Smooth muscle cell (in vitro differentiated cells): ENCODE data around the gene KIF18B. TPM values are rescaled to one million over a fixed set of nuclear protein-coding genes. Genes with fewer than 3 reads are reported as not detected.
A peak's percentile ranks its signal among the peaks of the same experiment; 100 is the strongest.

Source experiments
- DNase-seq: peaks from one replicate; lab custom pipeline; 2025; ENCODE audit not compliant: unreplicated experiment; lab: John Stamatoyannopoulos, UW
- H2AFZ ChIP-seq: fragments of 200-600 bp; sonication (generic); 2 replicates; pipeline ENCODE4 v1.6.0; 2016; ENCODE audit warnings: antibody characterized with exemption, low read depth, mild to moderate bottlenecking
- H3F3A ChIP-seq: fragments of 200-600 bp; sonication (generic); 2 replicates; pipeline ENCODE4 v1.6.0; 2017; ENCODE audit warnings: antibody characterized with exemption, low read depth
- H3K27ac ChIP-seq: fragments of 200-600 bp; sonication (generic); 2 replicates; pipeline ENCODE4 v1.5.1; 2016; ENCODE audit warnings: low read depth, mild to moderate bottlenecking
- H3K27me3 ChIP-seq: fragments of 200-600 bp; sonication (generic); 2 replicates; pipeline ENCODE4 v1.6.1; 2016; ENCODE audit warnings: low read depth, mild to moderate bottlenecking
- H3K36me3 ChIP-seq: fragments of 200-600 bp; sonication (generic); 2 replicates; pipeline ENCODE4 v1.5.1; 2016; ENCODE audit warnings: low read depth
- H3K4me1 ChIP-seq: fragments of 200-600 bp; sonication (generic); 2 replicates; pipeline ENCODE4 v1.5.1; 2016; ENCODE audit warnings: low read depth
- H3K4me2 ChIP-seq: fragments of 200-600 bp; sonication (generic); 2 replicates; pipeline ENCODE4 v1.6.0; 2016; ENCODE audit warnings: mild to moderate bottlenecking
- H3K4me3 ChIP-seq: fragments of 200-600 bp; sonication (generic); 2 replicates; pipeline ENCODE4 v1.5.1; 2016; ENCODE audit warnings: mild to moderate bottlenecking
- H3K79me2 ChIP-seq: fragments of 200-600 bp; sonication (generic); 2 replicates; pipeline ENCODE4 v1.6.0; 2016; ENCODE audit warnings: low read depth, mild to moderate bottlenecking
- H3K9ac ChIP-seq: fragments of 200-600 bp; sonication (generic); 2 replicates; pipeline ENCODE4 v1.6.0; 2016; ENCODE audit warnings: low read depth
- H3K9me3 ChIP-seq: fragments of 200-600 bp; sonication (generic); replicated peaks from 2 replicates; pipeline ENCODE4 v1.5.1; 2016; ENCODE audit warnings: low read depth
- H4K20me1 ChIP-seq: fragments of 200-600 bp; sonication (generic); 2 replicates; pipeline ENCODE4 v1.6.0; 2016; ENCODE audit warnings: low read depth
- CTCF ChIP-seq: fragments of 200-600 bp; sonication (generic); IDR thresholded peaks from 2 replicates; pipeline ENCODE4 v1.5.1; 2017; ENCODE audit warnings: borderline replicate concordance, mild to moderate bottlenecking, antibody characterized with exemption; ENCODE audit not compliant: insufficient read depth, poor library complexity, severe bottlenecking
- WGBS: methylation state at CpG from one replicate; pipeline ENCODE4 v1.1.7; 2016; ENCODE audit warnings: low lambda C conversion rate; 5-methylcytosine and 5-hydroxymethylcytosine counted together
- polyA plus RNA-seq: library from polyadenylated mRNA; unstranded; fragments of >200 nt; fragmentation: Nextera tagmentation; extraction: Ambion mirVana; gene quantifications from 2 replicates; pipeline ENCODE4 v1.2.1, GENCODE V29; 2016
- total RNA-seq: library from RNA; depleted of rRNA; stranded (reverse); fragments of >200 nt; gene quantifications from 2 replicates; pipeline ENCODE4 v1.2.3, GENCODE V29; 2014

The KIF18B gene
- total and polyA plus RNA-seq, 2 experiments from 2014 or later: 2.7 to 3.4 TPM

GRCh38 chr17:44906010-44906646 lies 41.4 kb downstream of the KIF18B start:
- H3K9ac ChIP-seq: peak overlapping the region; percentile 51
- H3K4me3 ChIP-seq: no peak overlapping the region
- H3K9me3 ChIP-seq: no peaks in the 10 kb centered on the region
- no peak for TF ChIP-seq CTCF
- peak overlapping the region; percentile 66 for H3K4me2 ChIP-seq
- no peaks in the 10 kb centered on the region for H4K20me1 ChIP-seq
- H3K4me1 ChIP-seq: no peaks in the 10 kb centered on the region
- peaks cover 11% of the 10 kb centered on the region for H3F3A ChIP-seq
- H3K79me2 ChIP-seq: no peaks in the 10 kb centered on the region
- peak overlapping the region; percentile 77 for H3K27ac ChIP-seq
- no peak overlapping the region for H2AFZ ChIP-seq
- DNase-seq: no peak
- H3K27me3 ChIP-seq: no peaks in the 10 kb centered on the region
- 45% methylated on average over 10 of the region's 10 CpGs for WGBS
- H3K36me3 ChIP-seq: no peaks in the 10 kb centered on the region

- Histone ChIP-seq H2AFZ (no peak overlapping the region), H3K4me1 (no peaks in the 10 kb centered on the region), H3K36me3 (no peaks in the 10 kb centered on the region), H3K9me3 (no peaks in the 10 kb centered on the region), H4K20me1 (no peaks in the 10 kb centered on the region), H3K27me3 (no peaks in the 10 kb centered on the region), H3F3A (peaks cover 15% of the 10 kb centered on the region), H3K9ac (peak overlapping the region; percentile 51), H3K27ac (peak overlapping the region; percentile 77), H3K4me3 (no peak overlapping the region), H3K4me2 (peak overlapping the region; percentile 66), H3K79me2 (no peaks in the 10 kb centered on the region)
- no peak for DNase-seq
- WGBS: 84% methylated on average over 9 of the region's 9 CpGs
- TF ChIP-seq CTCF: no peak
Measured at GRCh38 chr17:44905006-44906000, 42.3 kb downstream of the KIF18B start.

GRCh38 chr17:44904001-44904984 lies 43.3 kb downstream of the KIF18B start:
- no peak overlapping the region for H3K27ac ChIP-seq
- H4K20me1 ChIP-seq: no peaks in the 10 kb centered on the region
- no peaks in the 10 kb centered on the region for H3K9me3 ChIP-seq
- H3K9ac ChIP-seq: no peak overlapping the region
- peaks cover 14% of the 10 kb centered on the region for H3F3A ChIP-seq
- no peaks in the 10 kb centered on the region for H3K27me3 ChIP-seq
- no peak overlapping the region for H3K4me2 ChIP-seq
- WGBS: 97% methylated on average over 35 of the region's 35 CpGs
- TF ChIP-seq CTCF: no peak
- no peak overlapping the region for H2AFZ ChIP-seq
- no peak overlapping the region for H3K4me3 ChIP-seq
- H3K36me3 ChIP-seq: no peaks in the 10 kb centered on the region
- DNase-seq: no peak
- no peaks in the 10 kb centered on the region for H3K4me1 ChIP-seq
- H3K79me2 ChIP-seq: no peaks in the 10 kb centered on the region
